ENCODE data around the gene BMP8B. TPM values are rescaled to one million over a fixed set of nuclear protein-coding genes. Genes with fewer than 3 reads are reported as not detected.

BMP8B gene
- polyA plus RNA-seq, 2 of the 4 experiments (the other 2 are of a cell fraction) = 2.5 to 3.1 TPM

GRCh38 chr1:39832294-39832693 is 43.6 kb upstream of the BMP8B start:
- 76% methylated on average over 6 of the region's 6 CpGs for WGBS (ENCODE audit: missing lambda C conversion rate)
- no peak for TF ChIP-seq ZNF302 (CRISPR knock-in tag; IDR thresholded peaks at IDR 0.05)
- no peak for TF ChIP-seq MAFK (IDR thresholded peaks at IDR 0.05; ENCODE audit: partially characterized antibody)
- TF ChIP-seq BCL3 (IDR thresholded peaks at IDR 0.05) = no peak
- TF ChIP-seq RCOR1 (IDR thresholded peaks at IDR 0.05; ENCODE audit: low read depth, low read length) = no peak
- no peak for TF ChIP-seq SMC3 (IDR thresholded peaks at IDR 0.05)
- no peak for TF ChIP-seq CBX8 (IDR thresholded peaks at IDR 0.05)
- no peak for TF ChIP-seq HEYL (CRISPR knock-in tag; IDR thresholded peaks at IDR 0.05)
- no peak for TF ChIP-seq EHF (CRISPR knock-in tag; IDR thresholded peaks at IDR 0.05)
- no peak for TF ChIP-seq KDM5A (IDR thresholded peaks at IDR 0.05)
- no peak for TF ChIP-seq NPAS2 (CRISPR knock-in tag; IDR thresholded peaks at IDR 0.05; ENCODE audit: borderline replicate concordance)
- TF ChIP-seq KDM1A (IDR thresholded peaks at IDR 0.05; ENCODE audit: low read depth) = no peak
- TF ChIP-seq HOXB13 (CRISPR knock-in tag; IDR thresholded peaks at IDR 0.05; ENCODE audit: low read depth) = no peak
- H3K27ac ChIP-seq = no peak overlapping the region
- FAIRE-seq (no peak), ATAC-seq (no peak), DNase-seq (ENCODE audit: low read depth in 1 of 2, low spot score in 1 of 2) (no peak)
- no peaks in the 10 kb centered on the region for H3K4me1 ChIP-seq
- CTCF ChIA-PET = interaction anchor here (1.0 to 1.2 kb wide), 2 partner anchors 8 to 87 kb away, joined by 3 read pairs; no protein-coding TSS in a partner anchor
- no peak overlapping the region for H3K4me2 ChIP-seq
- POLR2A ChIA-PET = no interaction called here
- H3K4me3 ChIP-seq = no peak overlapping the region
- H3K9me3 ChIP-seq = no peaks in the 10 kb centered on the region

GRCh38 chr1:39829791-39830533 is 41.3 kb upstream of the BMP8B start:
- ChIA-PET CTCF (interaction anchor here (0.7 to 1.6 kb wide), 6 partner anchors 11 to 202 kb away, joined by 3 to 4 read pairs (median 4); no protein-coding TSS in a partner anchor), POLR2A (no interaction called here)
- Histone ChIP-seq H3K9me3 (no peaks in the 10 kb centered on the region), H3K4me3 (no peak overlapping the region), H3K4me2 (no peak overlapping the region), H3K27ac (no peak overlapping the region), H3K4me1 (no peaks in the 10 kb centered on the region)
- FAIRE-seq = no peak
- no peak for TF ChIP-seq CEBPB (IDR thresholded peaks at IDR 0.05)
- TF ChIP-seq EHF (CRISPR knock-in tag; IDR thresholded peaks at IDR 0.05) = no peak
- TF ChIP-seq ZC3H11A (IDR thresholded peaks at IDR 0.05) = no peak
- no peak for TF ChIP-seq CHD2 (IDR thresholded peaks at IDR 0.05; ENCODE audit: low read length, partially characterized antibody)
- no peak for TF ChIP-seq ELK1 (IDR thresholded peaks at IDR 0.05; ENCODE audit: low read depth, low read length)
- TF ChIP-seq ESRRA (IDR thresholded peaks at IDR 0.05; ENCODE audit: borderline replicate concordance, low read length) = no peak
- TF ChIP-seq SMC3 (IDR thresholded peaks at IDR 0.05) = no peak
- TF ChIP-seq FOSL2 (IDR thresholded peaks at IDR 0.05) = no peak
- TF ChIP-seq FOSL2 (CRISPR knock-in tag; IDR thresholded peaks at IDR 0.05) = no peak
- no peak for TF ChIP-seq NFE2L2 (conservative IDR thresholded peaks at IDR 0.05; ENCODE audit: low read length)
- no peak for TF ChIP-seq SREBF2 (IDR thresholded peaks at IDR 0.05)
- TF ChIP-seq HES2 (IDR thresholded peaks at IDR 0.05) = no peak
- TF ChIP-seq NR3C1 (IDR thresholded peaks at IDR 0.05) = no peak
- TF ChIP-seq RNF2 (IDR thresholded peaks at IDR 0.05; ENCODE audit: borderline replicate concordance, low read depth) = no peak
- no peak for TF ChIP-seq RARB (CRISPR knock-in tag; IDR thresholded peaks at IDR 0.05)
- TF ChIP-seq RAD21 (conservative IDR thresholded peaks at IDR 0.05 in 1 of 2, IDR thresholded peaks at IDR 0.05 in 1 of 2) = no peak
- TF ChIP-seq RCOR1 (IDR thresholded peaks at IDR 0.05; ENCODE audit: low read depth, low read length) = no peak
- WGBS (ENCODE audit: missing lambda C conversion rate) = 41% methylated on average over 6 of the region's 6 CpGs
- 0 out of 6 replicates have a peak, but pooled peaks of 1 of the 2 experiments have one; percentile 44 for ATAC-seq
- DNase-seq (ENCODE audit: low read depth in 1 of 2, low spot score in 1 of 2) = no peak
